Lower leg skin (tissue), 3 donors: ENCODE results near the gene NT5DC4.

Experiments used
- CTCF ChIP-seq, 3 donors: fragments of 450-650 bp; IDR thresholded peaks; one replicate each; pipeline ENCODE4 v1.5.1; 2016; ENCODE audit warnings: antibody characterized with exemption in 3 of 3, mild to moderate bottlenecking in 3 of 3, moderate library complexity in 2 of 3
- POLR2A ChIP-seq, 2 donors: fragments of 450-650 bp; IDR thresholded peaks; one replicate each; pipeline ENCODE4 v1.6.1; 2016 to 2017; ENCODE audit warnings: antibody characterized with exemption in 2 of 2, mild to moderate bottlenecking in 1 of 2, moderate library complexity in 1 of 2

- TF ChIP-seq CTCF (IDR thresholded peaks at IDR 0.05) (no peak), POLR2A (IDR thresholded peaks at IDR 0.05) (no peak)
Measured at GRCh38 chr2:112693596-112693995, 27.2 kb upstream of the NT5DC4 start.
